H1 (cell line): ENCODE data around the gene MGAT5B. TPM values are rescaled to one million over a fixed set of nuclear protein-coding genes. Genes with fewer than 3 reads are reported as not detected.
A peak's percentile ranks its signal among the peaks of the same experiment; 100 is the strongest.

Experiments used
- CTCF ChIA-PET: fragments of 300-600 bp; sonication (Branson Sonifier 250); formaldehyde crosslinking; loops from one replicate; lab custom pipeline; 2021; ENCODE audit not compliant: partially characterized antibody; lab: Charles Lee
- POLR2A ChIA-PET: fragments of 300-600 bp; sonication (Branson Sonifier 250); formaldehyde crosslinking; loops from one replicate; lab custom pipeline; 2021; ENCODE audit warnings: inconsistent platforms; ENCODE audit not compliant: partially characterized antibody; lab: Charles Lee
- DNase-seq, 2 experiments: peaks; one replicate each; pipeline versions ENCODE4 v3.0.0 to v3.0.0-alpha.2; 2010 to 2022; ENCODE audit warnings: low spot score in 2 of 2, low read depth in 1 of 2, mixed read lengths in 1 of 2
- FAIRE-seq: peaks from 2 replicates; lab custom pipeline; 2011; peaks lifted over from hg19 to GRCh38; lab: Jason Lieb, UNC
- H2AFZ ChIP-seq: 2 replicates; pipeline ENCODE4 v1.8.1; 2012; ENCODE audit warnings: low read length, inconsistent platforms
- H2AK5ac ChIP-seq: 2 replicates; pipeline ENCODE4 v1.6.1; 2013; ENCODE audit warnings: low read depth, low read length
- H2BK120ac ChIP-seq: replicated peaks from 2 replicates; pipeline ENCODE3; 2013; ENCODE audit warnings: low read depth, low read length, inconsistent platforms
- H2BK12ac ChIP-seq: 2 replicates; pipeline ENCODE4 v1.6.1; 2013; ENCODE audit warnings: low read depth, low read length
- H2BK15ac ChIP-seq: 2 replicates; pipeline ENCODE4 v1.6.1; 2013; ENCODE audit warnings: low read length
- H2BK20ac ChIP-seq: 2 replicates; pipeline ENCODE4 v1.6.1; 2013; ENCODE audit warnings: low read length
- H2BK5ac ChIP-seq: 2 replicates; pipeline ENCODE4 v1.6.1; 2013; ENCODE audit warnings: low read depth, low read length
- H3K14ac ChIP-seq: 2 replicates; pipeline ENCODE4 v1.6.1; 2013; ENCODE audit warnings: inconsistent platforms; ENCODE audit not compliant: insufficient read length
- H3K18ac ChIP-seq: 2 replicates; pipeline ENCODE4 v1.6.1; 2013; ENCODE audit warnings: low read length; ENCODE audit errors: extremely low read depth
- H3K23ac ChIP-seq: 2 replicates; pipeline ENCODE4 v1.6.1; 2013; ENCODE audit warnings: inconsistent platforms; ENCODE audit not compliant: insufficient read length
- H3K23me2 ChIP-seq: 2 replicates; pipeline ENCODE4 v1.6.1; 2013; ENCODE audit warnings: low read depth, low read length
- H3K27ac ChIP-seq: 2 replicates; pipeline ENCODE4 v1.6.1; 2011; ENCODE audit warnings: low read depth, low read length, inconsistent platforms
- H3K27me3 ChIP-seq, 4 experiments: replicated peaks in 1 of 4; 1 replicate in 1 of 4; 2 replicates in 3 of 4; pipeline versions ENCODE4 v1.6.1 to v1.8.1; 2011 to 2013; ENCODE audit warnings: low read length in 3 of 4, mild to moderate bottlenecking in 3 of 4, inconsistent platforms in 2 of 4, mixed read lengths in 2 of 4, moderate library complexity in 1 of 4; ENCODE audit not compliant: control insufficient read depth in 3 of 4, insufficient read depth in 3 of 4; ENCODE audit errors: extremely low read depth in 1 of 4
- H3K36me3 ChIP-seq, 4 experiments: 2 replicates each; pipeline versions ENCODE4 v1.6.1 to v1.8.1; 2011 to 2013; ENCODE audit warnings: mild to moderate bottlenecking in 4 of 4, low read length in 3 of 4, moderate library complexity in 2 of 4, control low read depth in 1 of 4, inconsistent platforms in 1 of 4; ENCODE audit not compliant: insufficient read depth in 4 of 4, control insufficient read depth in 2 of 4
- H3K4ac ChIP-seq: replicated peaks from 2 replicates; pipeline ENCODE3; 2013; ENCODE audit warnings: low read length, low read depth, mixed read lengths, inconsistent platforms; ENCODE audit not compliant: insufficient read length
- H3K4me1 ChIP-seq, 4 experiments: replicated peaks in 1 of 4; 1 replicate in 1 of 4; 2 replicates in 3 of 4; pipeline versions ENCODE4 v1.6.1 to v1.8.1; 2011 to 2013; ENCODE audit warnings: low read length in 3 of 4, inconsistent platforms in 2 of 4, mixed read lengths in 1 of 4; ENCODE audit not compliant: insufficient read depth in 4 of 4, control insufficient read depth in 3 of 4
- H3K4me2 ChIP-seq, 2 experiments: 2 replicates each; pipeline versions ENCODE4 v1.6.1 to v1.8.1; 2011 to 2013; ENCODE audit warnings: low read depth in 2 of 2, low read length in 2 of 2, control low read depth in 1 of 2, inconsistent platforms in 1 of 2, mild to moderate bottlenecking in 1 of 2; ENCODE audit not compliant: insufficient read depth in 1 of 2
- H3K4me3 ChIP-seq, 4 experiments: fragments of 200-600, 300-600 bp in 1 of 4; sonication (generic), shearing (Covaris generic), sonication (Bioruptor Twin) in 1 of 4; 2 replicates each; pipeline versions ENCODE4 v1.5.1 to v1.8.1; 2011 to 2016; ENCODE audit warnings: low read length in 4 of 4, low read depth in 3 of 4, control low read depth in 2 of 4, inconsistent platforms in 2 of 4, mild to moderate bottlenecking in 2 of 4, mixed read lengths in 1 of 4, moderate library complexity in 1 of 4; ENCODE audit not compliant: insufficient read depth in 2 of 4; ENCODE audit errors: extremely low read depth in 1 of 4
- H3K56ac ChIP-seq: replicated peaks from 2 replicates; pipeline ENCODE3; 2013; ENCODE audit warnings: low read depth, mild to moderate bottlenecking, mixed read lengths, low read length, inconsistent platforms; ENCODE audit not compliant: insufficient read length
- H3K79me1 ChIP-seq: 2 replicates; pipeline ENCODE4 v1.6.1; 2013; ENCODE audit warnings: low read depth, low read length, control low read depth
- H3K79me2 ChIP-seq, 2 experiments: 2 replicates each; pipeline versions ENCODE4 v1.6.1 to v1.8.1; 2012 to 2013; ENCODE audit warnings: low read length in 2 of 2, mild to moderate bottlenecking in 2 of 2, inconsistent platforms in 1 of 2; ENCODE audit not compliant: insufficient read depth in 2 of 2, control insufficient read depth in 1 of 2
- H3K9ac ChIP-seq, 4 experiments: replicated peaks in 1 of 4; 1 replicate in 1 of 4; 2 replicates in 3 of 4; pipeline versions ENCODE4 v1.6.1 to v1.8.1; 2011 to 2013; ENCODE audit warnings: low read depth in 3 of 4, low read length in 3 of 4, control low read depth in 2 of 4, mild to moderate bottlenecking in 2 of 4, moderate library complexity in 2 of 4, inconsistent platforms in 1 of 4; ENCODE audit errors: extremely low read depth in 1 of 4
- H3K9me3 ChIP-seq, 2 experiments: 2 replicates each; pipeline versions ENCODE4 v1.6.1 to v1.8.1; 2012 to 2013; ENCODE audit warnings: mild to moderate bottlenecking in 2 of 2, moderate library complexity in 2 of 2, control low read depth in 1 of 2, inconsistent platforms in 1 of 2, low read depth in 1 of 2, low read length in 1 of 2, mixed read lengths in 1 of 2; ENCODE audit not compliant: insufficient read depth in 2 of 2
- H4K20me1 ChIP-seq, 2 experiments: replicated peaks in 1 of 2; 2 replicates each; pipeline versions ENCODE3 to v1.8.1; 2011 to 2013; ENCODE audit warnings: inconsistent platforms in 2 of 2, low read length in 2 of 2, mild to moderate bottlenecking in 1 of 2; ENCODE audit not compliant: insufficient read depth in 2 of 2, control insufficient read depth in 1 of 2
- H4K5ac ChIP-seq: 2 replicates; pipeline ENCODE4 v1.6.1; 2013; ENCODE audit warnings: low read length, low read depth, mixed read lengths, inconsistent platforms; ENCODE audit not compliant: insufficient read length
- H4K8ac ChIP-seq: 2 replicates; pipeline ENCODE4 v1.8.0; 2013; ENCODE audit warnings: mild to moderate bottlenecking, moderate library complexity, low read length, inconsistent platforms; ENCODE audit not compliant: insufficient read depth; ENCODE audit errors: extremely low read depth
- H4K91ac ChIP-seq: replicated peaks from 2 replicates; pipeline ENCODE3; 2013; ENCODE audit warnings: low read length, mixed read lengths, inconsistent platforms; ENCODE audit not compliant: insufficient read length
- RAD21 ChIP-seq, 2 experiments: IDR thresholded peaks in 1 of 2; conservative IDR thresholded peaks in 1 of 2; 2 replicates each; pipeline ENCODE4 v1.6.1; 2011; ENCODE audit warnings: low read depth in 2 of 2, low read length in 2 of 2, improper control_type of control experiment in 1 of 2, inconsistent platforms in 1 of 2, mild to moderate bottlenecking in 1 of 2, moderate library complexity in 1 of 2
- SIX5 ChIP-seq: IDR thresholded peaks from 2 replicates; pipeline ENCODE4 v1.6.1; 2011; ENCODE audit warnings: mild to moderate bottlenecking, low read depth, low read length
- TAF1 ChIP-seq: IDR thresholded peaks from 2 replicates; pipeline ENCODE4 v1.6.1; 2011; ENCODE audit warnings: mild to moderate bottlenecking, low read depth, low read length
- WGBS, 2 experiments: shearing (Covaris generic) in 1 of 2; methylation state at CpG; one replicate each; pipeline versions ENCODE4 v1.1.6 to v1.1.7; 2013 to 2015; ENCODE audit warnings: low lambda C conversion rate in 2 of 2, mixed read lengths in 2 of 2, inconsistent platforms in 1 of 2, low coverage in 1 of 2, missing lambda C conversion rate in 1 of 2; ENCODE audit not compliant: insufficient replicate concordance in 2 of 2, insufficient coverage in 1 of 2, insufficient read length in 1 of 2; ENCODE audit errors: extremely low coverage in 1 of 2, missing lambda C conversion rate in 1 of 2; 5-methylcytosine and 5-hydroxymethylcytosine counted together
- polyA plus RNA-seq, 7 experiments: library from polyadenylated mRNA; depleted of rRNA in 3 of 7; stranded (reverse) in 5 of 7; unstranded in 2 of 7; fragments of >200 nt in 5 of 7; fragments of 200-250 nt in 2 of 7; gene quantifications; 1 replicate in 5 of 7; 2 replicates in 1 of 7; 4 replicates in 1 of 7; pipeline versions ENCODE4 v1.2.1 to v1.2.3, GENCODE V29; 2011 to 2013; ENCODE audit warnings: missing spikeins in 2 of 7, mixed read lengths in 2 of 7
- total RNA-seq: library from RNA; stranded (reverse); fragmentation: NEBNext Ultra II Directional; extraction: Animal tissue kit (Norgen Biotek cat#: 25700); gene quantifications from 2 replicates; pipeline ENCODE4 v1.2.1, GENCODE V29; 2021
- TF ChIP-seq, protein P1 (sequence below), 3 experiments: IDR thresholded peaks; 1 replicate in 2 of 3; 2 replicates in 1 of 3; pipeline versions ENCODE4 v1.5.1 to v1.6.1; 2011; ENCODE audit warnings: low read length in 3 of 3, mild to moderate bottlenecking in 3 of 3, inconsistent platforms in 2 of 3, low read depth in 1 of 3, moderate library complexity in 1 of 3; ENCODE audit not compliant: insufficient read depth in 1 of 3; ENCODE audit errors: control extremely low read depth in 1 of 3

The MGAT5B gene
- total and polyA plus RNA-seq, 2 of the 8 experiments (the other 6 are each of a cell fraction or from before 2014, with no cell fraction given) = 7.9 to 8.2 TPM

DNA sequence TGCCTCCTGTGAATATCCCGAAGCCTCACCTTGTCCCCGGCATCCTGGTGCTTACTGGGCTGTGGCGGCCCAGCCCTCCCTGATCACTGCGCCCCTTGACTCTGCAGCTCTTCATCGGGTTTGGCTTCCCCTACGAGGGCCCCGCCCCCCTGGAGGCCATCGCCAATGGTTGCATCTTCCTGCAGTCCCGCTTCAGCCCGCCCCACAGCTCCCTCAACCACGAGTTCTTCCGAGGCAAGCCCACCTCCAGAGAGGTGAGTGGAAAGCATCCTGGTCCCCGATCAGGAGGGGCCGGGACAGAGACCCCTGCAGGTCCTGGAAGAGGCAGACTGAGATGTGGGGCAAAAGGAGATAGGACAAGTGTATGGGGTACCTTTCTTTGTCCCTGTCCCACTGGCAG is 72.1 kb downstream of the MGAT5B start:
- H2BK20ac ChIP-seq = no peak overlapping the region

More for the DNA sequence above, 72.1 kb downstream of the MGAT5B start:
- no peak overlapping the region for H2BK12ac ChIP-seq
- DNase-seq (peak; percentile 9 to 83), FAIRE-seq (no peak)
- peaks cover 4% of the 10 kb centered on the region; the same call in 1 of the 2 replicates for H3K23me2 ChIP-seq
- ChIA-PET CTCF (interaction anchor here (0.6 to 2.4 kb wide), 27 partner anchors 10 to 431 kb away, joined by 3 to 14 read pairs (median 4); partner anchors contain the start of genes MFSD11 and MGAT5B), POLR2A (interaction anchor here (2.0 kb wide), 1 partner anchor 29 kb away, joined by 7 read pairs; no protein-coding TSS in a partner anchor)
- no peaks in the 10 kb centered on the region for H3K27me3 ChIP-seq
- peak in 1 of 2 experiments; percentile 9; a peak in 1 of 4 replicates for TF ChIP-seq RAD21 (IDR thresholded peaks at IDR 0.05 in 1 of 2, conservative IDR thresholded peaks at IDR 0.05 in 1 of 2; ENCODE audit: low read depth in 2 of 2, low read length in 2 of 2)
- TF ChIP-seq, protein P1, sequence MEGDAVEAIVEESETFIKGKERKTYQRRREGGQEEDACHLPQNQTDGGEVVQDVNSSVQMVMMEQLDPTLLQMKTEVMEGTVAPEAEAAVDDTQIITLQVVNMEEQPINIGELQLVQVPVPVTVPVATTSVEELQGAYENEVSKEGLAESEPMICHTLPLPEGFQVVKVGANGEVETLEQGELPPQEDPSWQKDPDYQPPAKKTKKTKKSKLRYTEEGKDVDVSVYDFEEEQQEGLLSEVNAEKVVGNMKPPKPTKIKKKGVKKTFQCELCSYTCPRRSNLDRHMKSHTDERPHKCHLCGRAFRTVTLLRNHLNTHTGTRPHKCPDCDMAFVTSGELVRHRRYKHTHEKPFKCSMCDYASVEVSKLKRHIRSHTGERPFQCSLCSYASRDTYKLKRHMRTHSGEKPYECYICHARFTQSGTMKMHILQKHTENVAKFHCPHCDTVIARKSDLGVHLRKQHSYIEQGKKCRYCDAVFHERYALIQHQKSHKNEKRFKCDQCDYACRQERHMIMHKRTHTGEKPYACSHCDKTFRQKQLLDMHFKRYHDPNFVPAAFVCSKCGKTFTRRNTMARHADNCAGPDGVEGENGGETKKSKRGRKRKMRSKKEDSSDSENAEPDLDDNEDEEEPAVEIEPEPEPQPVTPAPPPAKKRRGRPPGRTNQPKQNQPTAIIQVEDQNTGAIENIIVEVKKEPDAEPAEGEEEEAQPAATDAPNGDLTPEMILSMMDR (IDR thresholded peaks at IDR 0.05; ENCODE audit: control extremely low read depth in 1 of 3, insufficient read depth in 1 of 3, low read depth in 1 of 3, low read length in 3 of 3) = peak in 1 of 3 experiments; percentile 7; a peak in 2 of 4 replicates
- no peak for TF ChIP-seq SIX5
- TF ChIP-seq TAF1 = 0 out of 2 replicates have a peak, but pooled peaks have one; percentile 20
- no peak overlapping the region for H3K23ac ChIP-seq
- no peak overlapping the region for H3K27ac ChIP-seq
- H3K18ac ChIP-seq = no peak overlapping the region
- no peak overlapping the region for H4K8ac ChIP-seq
- H2BK120ac ChIP-seq = no peak overlapping the region
- H2AFZ ChIP-seq = 0 out of 2 replicates have a peak overlapping the region, but pooled peaks have one; percentile 52
- peak overlapping the region; percentile 16 for H3K4ac ChIP-seq
- no peak overlapping the region for H4K91ac ChIP-seq
- H3K4me1 ChIP-seq = peaks cover 0 to 18% (median 8%) of the 10 kb centered on the region in 4 experiments; a peak in 4 of 7 replicates
- no peak overlapping the region for H2AK5ac ChIP-seq
- H4K5ac ChIP-seq = no peak overlapping the region
- H3K79me2 ChIP-seq = no peaks in the 10 kb centered on the region
- H4K20me1 ChIP-seq = peaks cover 0 to 3% of the 10 kb centered on the region in 2 experiments
- H3K56ac ChIP-seq = no peak overlapping the region
- peak overlapping the region; percentile 95; the same call in 1 of the 2 replicates for H2BK15ac ChIP-seq
- no peaks in the 10 kb centered on the region for H3K79me1 ChIP-seq
- no peaks in the 10 kb centered on the region for H3K9me3 ChIP-seq
- H2BK5ac ChIP-seq = no peak overlapping the region
- no peak overlapping the region for H3K9ac ChIP-seq
- H3K4me3 ChIP-seq = no peak overlapping the region
- no peaks in the 10 kb centered on the region; a peak in 1 of 8 replicates for H3K36me3 ChIP-seq
- 60% methylated on average over 14 of the region's 14 CpGs; no CpG with 5 or more reads in 1 of the 2 experiments for WGBS, 2 experiments
- no peak overlapping the region; a peak in 1 of 4 replicates for H3K4me2 ChIP-seq
- H3K14ac ChIP-seq = no peak overlapping the region
